Heart left ventricle (tissue), 16 donors: ENCODE results near the gene ZNF771. TPM values are rescaled to one million over a fixed set of nuclear protein-coding genes. Genes with fewer than 3 reads are reported as not detected.

Source experiments
- ATAC-seq, 4 donors: fragments of 200-7000 bp; cut with Tn5 transposase; one replicate each; pipeline ENCODE4 v1.9.1; 2020 to 2022; ENCODE audit warnings: moderate library complexity in 4 of 4, mild to moderate bottlenecking in 3 of 4, moderate number of reproducible peaks in 1 of 4
- DNase-seq, 5 donors: peaks; one replicate each; pipeline ENCODE4 v3.0.0-alpha.2; 2020
- H3K27ac ChIP-seq, 12 donors: fragments of 200-600 bp; sonication (generic) in 4 of 12; one replicate each; pipeline versions ENCODE4 v1.5.0 to v1.8.0; 2016 to 2022; ENCODE audit warnings: mild to moderate bottlenecking in 2 of 12
- H3K27me3 ChIP-seq, 9 donors: fragments of 200-600 bp; sonication (generic) in 2 of 9; one replicate each; pipeline versions ENCODE4 v1.5.1 to v1.8.0; 2016 to 2022; ENCODE audit warnings: mild to moderate bottlenecking in 3 of 9
- H3K36me3 ChIP-seq, 9 donors: fragments of 200-600 bp; sonication (generic) in 2 of 9; one replicate each; pipeline versions ENCODE4 v1.5.0 to v1.8.0; 2018 to 2022; ENCODE audit warnings: mild to moderate bottlenecking in 2 of 9
- H3K4me1 ChIP-seq, 12 donors: fragments of 200-600 bp; sonication (generic) in 4 of 12; one replicate each; pipeline versions ENCODE4 v1.5.0 to v1.8.0; 2016 to 2022; ENCODE audit warnings: mild to moderate bottlenecking in 3 of 12
- H3K4me3 ChIP-seq, 12 donors: fragments of 200-600 bp; sonication (generic) in 4 of 12; one replicate each; pipeline versions ENCODE4 v1.5.0 to v1.8.0; 2017 to 2022; ENCODE audit warnings: mild to moderate bottlenecking in 9 of 12, moderate library complexity in 4 of 12
- H3K9me3 ChIP-seq, 12 donors: fragments of 200-600 bp; sonication (generic) in 4 of 12; one replicate each; pipeline versions ENCODE4 v1.5.0 to v1.8.0; 2016 to 2022; ENCODE audit warnings: mild to moderate bottlenecking in 1 of 12
- CTCF ChIP-seq, 12 donors: fragments of 200-600 bp; sonication (generic) in 4 of 12; IDR thresholded peaks; one replicate each; pipeline versions ENCODE4 v1.5.0 to v1.8.0; 2018 to 2022; ENCODE audit warnings: antibody characterized with exemption in 12 of 12, mild to moderate bottlenecking in 5 of 12
- POLR2A ChIP-seq, 2 donors: fragments of 450-650 bp; IDR thresholded peaks; one replicate each; pipeline ENCODE4 v1.6.1; 2017; ENCODE audit warnings: antibody characterized with exemption in 2 of 2, mild to moderate bottlenecking in 2 of 2, moderate library complexity in 2 of 2
- WGBS, 4 donors: extraction: QIAGEN DNeasy Blood & Tissue Kit in 2 of 4; methylation state at CpG; one replicate each; pipeline versions ENCODE4 v1.1.5 to v1.1.7; 2013 to 2018; 5-methylcytosine and 5-hydroxymethylcytosine counted together
- intact Hi-C, 10 donors: fragments of 100-400 bp; cut with DNase I; formaldehyde crosslinking; loops; one replicate each; pipeline versions ENCODE4 v1.11.1 to v1.14.2; 2022
- polyA plus RNA-seq, 2 donors: library from polyadenylated mRNA; stranded (reverse); fragments of 200-250 nt; gene quantifications; one replicate each; pipeline ENCODE4 v1.2.3, GENCODE V29; 2013
- total RNA-seq, 9 donors: library from RNA; depleted of rRNA in 2 of 9; stranded (reverse); fragments of >200 nt in 2 of 9; fragmentation: NEBNext Ultra II Directional in 3 of 9; extraction: Animal tissue kit (Norgen Biotek cat#: 25700) in 3 of 9; gene quantifications; one replicate each; pipeline versions ENCODE4 v1.1.0 to v1.2.4, GENCODE V29; 2016 to 2023
- donor health status: ischemic (EF 13 %, LVEDD 7.1; RV severe dilation, severe dysfunction).
- donor health status: healthy with polysubstance abuse.
- donor health status: DM: no; HTN: yes; CAD: no.
- donor health status: DM: no; HTN: no; CAD: no.
- donor health status: ischemic (EF 25% LVEDD 6.9; RV normal size, moderate dysfunction).
- donor health status: ischemic (EF 25% LVEDD 5.7; RV mildly dilated, moderate dysfunction).
- donor health status: healthy.
- donor health status: DM: yes; HTN: yes; CAD: no.
- donor health status: ischemic (EF 35%, LVEDD 5.7; RV mildly dilated, moderate dysfunction).
- donor health status: nonischemic (EF 11% LVEDD 7.7; RV severe dilation, severe dysfunction).
- donor health status: DM: yes; HTN: yes; CAD: no.
- donor health status: PGD.
- donor health status: ischemic (EF 29% LVEDD 5.4; RV normal size, mild dysfunction).
- donor health status: nonischemic (EF 23%, LVEDD 6.1; RV moderate dilation, normal function).

ZNF771 gene
- total and polyA plus RNA-seq, 11 donors = 4.4 to 18.8 (median 6.8) TPM

- no peaks in the 10 kb centered on the region for H3K27me3 ChIP-seq
- H3K36me3 ChIP-seq = peaks cover 0 to 23% (median 6%) of the 10 kb centered on the region in 9 donors
- peak overlapping the region in 10 of 12 donors; percentile 91 to 100 (median 96) for H3K27ac ChIP-seq
- TF ChIP-seq POLR2A (IDR thresholded peaks at IDR 0.05) (no peak), CTCF (IDR thresholded peaks at IDR 0.05) (no peak)
- intact Hi-C loops = loop anchor here (1.0 to 10.0 kb wide), 8 partner anchors 14 to 173 kb away; partner anchors contain the start of genes ZNF768 (in 8 of the 10), ZNF689 (in 3 of the 10) and DCTPP1 (in 2 of the 10)
- H3K4me1 ChIP-seq = peaks cover 0 to 34% (median 17%) of the 10 kb centered on the region in 12 donors
- H3K4me3 ChIP-seq = peak overlapping the region; percentile 72 to 97 (median 86)
- ATAC-seq (no peak), DNase-seq (no peak)
- WGBS, 4 donors = 94 to 95% (median 95%) methylated on average over 29 of the region's 29 CpGs
- no peaks in the 10 kb centered on the region for H3K9me3 ChIP-seq
Measured at GRCh38 chr16:30444231-30445148, 37.1 kb downstream of the ZNF771 start.

GRCh38 chr16:30445149-30445407 lies 37.7 kb downstream of the ZNF771 start:
- Histone ChIP-seq H3K27ac (peak overlapping the region; percentile 91 to 100 (median 97)), H3K4me3 (peak overlapping the region; percentile 72 to 97 (median 86)), H3K36me3 (peaks cover 0 to 23% (median 6%) of the 10 kb centered on the region in 9 donors), H3K4me1 (peaks cover 0 to 34% (median 17%) of the 10 kb centered on the region in 12 donors), H3K27me3 (no peaks in the 10 kb centered on the region), H3K9me3 (no peaks in the 10 kb centered on the region)
- intact Hi-C loops = loop anchor here (1.0 to 10.0 kb wide), 7 partner anchors 15 to 172 kb away; partner anchors contain the start of genes ZNF768 (in 8 of the 10), ZNF689 (in 3 of the 10) and DCTPP1 (in 2 of the 10)
- 31 to 36% (median 32%) methylated on average over 11 of the region's 11 CpGs for WGBS, 4 donors
- ATAC-seq = no peak
- no peak for TF ChIP-seq CTCF (IDR thresholded peaks at IDR 0.05)
- no peak for TF ChIP-seq POLR2A (IDR thresholded peaks at IDR 0.05)
- peak in 1 of 5 donors; percentile 33 for DNase-seq

GRCh38 chr16:30445408-30446202 lies 38.2 kb downstream of the ZNF771 start, which contains the start of gene SEPHS2:
Gene SEPHS2, minus strand, starts transcription at chr16:30445874. Its CDS starts 147 bp downstream, at chr16:30445727.
- H3K4me1 ChIP-seq = peaks cover 0 to 36% (median 17%) of the 10 kb centered on the region in 12 donors
- H3K27ac ChIP-seq = peak within 1 kb of the TSS; percentile 91 to 100 (median 97)
- TF ChIP-seq POLR2A (IDR thresholded peaks at IDR 0.05) (peak in 1 of 2 donors; percentile 94), CTCF (IDR thresholded peaks at IDR 0.05) (peak in 11 of 12 donors; percentile 21 to 69 (median 44))
- intact Hi-C loops = loop anchor here (1.0 to 10.0 kb wide), 7 partner anchors 15 to 172 kb away; partner anchors contain the start of genes ZNF768 (in 8 of the 10), ZNF689 (in 3 of the 10) and DCTPP1 (in 2 of the 10)
- ATAC-seq (peak; percentile 92 to 98 (median 98)), DNase-seq (peak; percentile 96 to 98 (median 98))
- H3K27me3 ChIP-seq = no peaks in the 10 kb centered on the region
- peaks cover 0 to 23% (median 6%) of the 10 kb centered on the region in 9 donors for H3K36me3 ChIP-seq
- peak within 1 kb of the TSS; percentile 72 to 97 (median 86) for H3K4me3 ChIP-seq
- no peaks in the 10 kb centered on the region for H3K9me3 ChIP-seq
- 0 to 1% (median 0%) methylated on average over 25 to 59 of the region's 59 CpGs for WGBS, 4 donors
